Activated naive CD8-positive, alpha-beta T cell (primary cell): ENCODE results near the gene SPATA9.

Experiments
- H3K27ac Mint-ChIP-seq: one replicate; pipeline ENCODE4 v1.8.0; 2021; ENCODE audit warnings: mixed read lengths
- H3K27me3 Mint-ChIP-seq: one replicate; pipeline ENCODE4 v1.8.0; 2021; ENCODE audit warnings: mixed read lengths
- H3K36me3 Mint-ChIP-seq: one replicate; pipeline ENCODE4 v1.8.0; 2021; ENCODE audit warnings: mixed read lengths
- H3K4me1 Mint-ChIP-seq: one replicate; pipeline ENCODE4 v1.8.0; 2021; ENCODE audit warnings: low read depth, mixed read lengths
- H3K4me3 Mint-ChIP-seq: one replicate; pipeline ENCODE4 v1.8.0; 2021; ENCODE audit warnings: mild to moderate bottlenecking, mixed read lengths
- H3K9me3 Mint-ChIP-seq: one replicate; pipeline ENCODE4 v1.8.0; 2021; ENCODE audit warnings: low read depth, mixed read lengths

The SPATA9 gene

DNA sequence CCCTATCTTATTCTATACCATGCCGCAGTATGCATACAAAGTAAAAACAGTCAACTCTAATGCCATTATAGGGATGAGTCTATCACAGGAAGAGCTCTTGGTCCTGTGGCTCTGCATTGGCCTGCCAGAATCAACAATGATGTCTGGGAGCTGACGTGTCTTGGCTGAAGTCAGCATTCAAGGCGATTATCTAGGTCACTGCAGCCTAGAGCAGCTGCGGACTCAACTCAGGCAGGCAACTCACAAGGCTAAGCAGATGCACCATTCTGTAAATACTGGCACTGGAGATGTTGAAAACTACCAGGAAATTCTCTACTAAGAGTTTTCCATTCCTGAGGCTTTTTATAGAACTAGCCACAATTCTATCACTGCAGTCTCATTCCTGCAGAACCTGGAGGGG, 13.3 kb downstream of the SPATA9 start:
- Mint-ChIP-seq H3K27ac (no peak overlapping the region), H3K4me3 (no peak overlapping the region), H3K27me3 (no peaks in the 10 kb centered on the region), H3K4me1 (no peaks in the 10 kb centered on the region), H3K9me3 (no peaks in the 10 kb centered on the region), H3K36me3 (no peaks in the 10 kb centered on the region)

DNA sequence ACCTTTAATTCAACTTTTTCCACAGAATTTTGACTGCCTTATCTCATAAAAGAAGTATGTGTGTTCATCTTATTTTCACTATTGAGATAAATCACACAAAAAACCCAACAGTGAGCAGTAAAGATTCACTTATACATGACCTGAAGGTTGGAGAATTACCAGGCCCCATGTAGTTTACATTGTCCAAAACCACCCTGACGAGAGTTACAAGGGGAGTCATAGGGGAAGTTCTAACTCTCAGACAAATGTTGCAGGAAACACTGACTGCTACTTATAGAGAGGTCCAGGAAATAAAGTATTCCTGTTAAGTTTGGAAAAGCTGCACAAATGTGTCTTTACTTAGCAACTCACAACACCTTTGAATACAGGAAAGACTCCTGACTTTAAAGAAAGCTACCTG, 14.1 kb downstream of the SPATA9 start:
- no peaks in the 10 kb centered on the region for H3K36me3 Mint-ChIP-seq
- no peaks in the 10 kb centered on the region for H3K9me3 Mint-ChIP-seq

DNA sequence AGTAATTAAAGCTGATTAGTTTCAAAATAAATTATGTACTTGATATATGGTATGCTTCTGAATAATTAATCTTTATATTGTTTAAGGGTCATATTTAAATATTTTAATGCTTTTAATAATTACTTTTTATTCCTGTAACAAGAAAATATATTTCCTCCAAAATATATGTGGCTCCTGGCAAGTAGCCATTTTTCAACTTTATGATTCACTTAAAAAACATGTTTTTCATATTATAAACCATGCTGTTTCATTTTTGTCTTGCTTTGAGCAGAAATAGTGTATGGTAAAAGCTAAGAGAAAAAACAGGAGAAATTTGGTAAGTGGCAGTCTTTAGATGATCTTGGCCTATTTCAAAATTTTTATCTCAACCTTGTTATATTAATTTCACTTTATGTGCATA, 14.6 kb downstream of the SPATA9 start:
- no peaks in the 10 kb centered on the region for H3K27me3 Mint-ChIP-seq
- no peaks in the 10 kb centered on the region for H3K36me3 Mint-ChIP-seq
- no peak overlapping the region for H3K27ac Mint-ChIP-seq
- no peaks in the 10 kb centered on the region for H3K9me3 Mint-ChIP-seq
- H3K4me1 Mint-ChIP-seq = peaks cover 1% of the 10 kb centered on the region
- H3K4me3 Mint-ChIP-seq = no peak overlapping the region

More for the DNA sequence above, 14.1 kb downstream of the SPATA9 start:
- no peak overlapping the region for H3K4me3 Mint-ChIP-seq
- no peak overlapping the region for H3K27ac Mint-ChIP-seq
- peaks cover 1% of the 10 kb centered on the region for H3K4me1 Mint-ChIP-seq
- H3K27me3 Mint-ChIP-seq = no peaks in the 10 kb centered on the region

DNA sequence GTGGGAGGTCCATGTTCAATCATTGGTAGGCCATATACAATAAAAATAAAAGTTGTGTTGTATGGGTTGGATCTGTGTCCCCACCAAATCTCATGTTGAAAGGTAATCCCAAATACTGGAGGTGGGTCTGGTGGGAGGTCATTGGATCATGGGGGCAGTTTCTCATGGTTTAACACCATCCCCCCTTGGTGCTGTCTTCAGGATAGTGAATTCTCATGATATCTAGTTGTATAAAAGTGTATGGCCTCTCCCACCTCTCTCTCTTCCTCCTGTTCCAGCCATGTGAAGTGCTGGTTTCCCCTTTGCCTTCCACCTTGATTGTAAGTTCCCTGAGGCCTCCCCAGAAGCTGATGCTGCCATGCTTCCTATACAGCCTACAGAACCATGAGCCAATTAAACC, 15.1 kb downstream of the SPATA9 start:
- Mint-ChIP-seq H3K9me3 (no peaks in the 10 kb centered on the region), H3K27me3 (no peaks in the 10 kb centered on the region), H3K36me3 (no peaks in the 10 kb centered on the region), H3K4me3 (no peak overlapping the region), H3K27ac (no peak overlapping the region), H3K4me1 (peaks cover 1% of the 10 kb centered on the region)

DNA sequence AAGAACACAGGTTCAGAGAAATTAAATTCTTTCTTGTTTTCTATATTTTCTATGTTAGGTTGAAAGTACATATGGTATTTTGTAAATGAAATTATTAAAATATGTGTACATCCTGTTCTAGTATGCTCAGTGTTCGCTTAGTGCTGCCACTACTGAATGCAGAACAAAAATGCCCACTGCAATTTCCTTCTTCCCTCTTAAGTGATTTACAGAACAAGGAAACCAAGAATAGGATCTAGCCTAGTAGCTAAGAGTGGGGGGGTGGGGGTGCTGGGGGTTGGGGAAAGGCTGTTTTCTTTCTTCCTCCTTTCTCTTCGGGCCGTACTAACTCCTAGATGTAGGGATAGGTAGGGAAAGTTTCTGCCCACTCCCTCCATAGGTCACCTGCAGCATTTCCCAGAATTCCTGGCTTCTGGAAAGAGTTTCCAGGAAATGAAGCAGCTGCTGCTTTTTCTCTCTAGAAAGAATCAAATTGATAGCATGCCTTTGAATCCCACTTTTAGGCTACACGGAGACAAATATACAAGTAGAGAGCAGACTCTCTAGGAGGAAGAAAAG, 15.7 kb downstream of the SPATA9 start:
- no peaks in the 10 kb centered on the region for H3K27me3 Mint-ChIP-seq
- H3K27ac Mint-ChIP-seq = no peak overlapping the region
- no peaks in the 10 kb centered on the region for H3K36me3 Mint-ChIP-seq
- peaks cover 1% of the 10 kb centered on the region for H3K4me1 Mint-ChIP-seq
- H3K9me3 Mint-ChIP-seq = no peaks in the 10 kb centered on the region
- H3K4me3 Mint-ChIP-seq = no peak overlapping the region

DNA sequence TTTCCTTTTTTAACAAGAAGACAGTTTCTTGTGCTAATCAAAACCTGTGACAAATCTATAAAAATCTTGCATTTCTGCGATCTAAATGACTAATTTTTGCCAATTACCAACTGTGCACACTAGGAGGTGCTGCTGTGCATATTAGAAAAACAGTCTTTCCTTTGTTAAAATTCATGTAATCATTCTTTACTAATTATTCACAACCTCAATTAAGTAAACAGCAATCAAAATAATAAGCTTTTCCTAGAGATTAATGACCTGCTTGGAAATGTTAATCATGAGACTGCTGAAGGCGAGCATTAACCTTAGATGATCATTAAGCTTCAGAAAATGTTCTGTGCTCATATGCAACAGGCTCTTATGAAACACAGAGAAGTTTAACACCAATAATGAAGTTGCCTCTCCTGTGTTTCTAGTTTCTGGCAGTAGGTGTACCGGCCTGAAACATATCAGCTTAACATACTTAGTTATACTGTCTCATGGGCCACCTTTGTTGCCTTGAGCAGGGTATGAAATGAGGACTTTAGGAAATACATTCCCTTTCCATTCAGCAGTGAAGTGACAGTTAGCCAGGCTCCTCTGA, 18.5 kb downstream of the SPATA9 start:
- Mint-ChIP-seq H3K4me3 (no peak overlapping the region), H3K9me3 (no peaks in the 10 kb centered on the region), H3K36me3 (no peaks in the 10 kb centered on the region), H3K27ac (no peak overlapping the region), H3K4me1 (peaks cover 1% of the 10 kb centered on the region), H3K27me3 (no peaks in the 10 kb centered on the region)

DNA sequence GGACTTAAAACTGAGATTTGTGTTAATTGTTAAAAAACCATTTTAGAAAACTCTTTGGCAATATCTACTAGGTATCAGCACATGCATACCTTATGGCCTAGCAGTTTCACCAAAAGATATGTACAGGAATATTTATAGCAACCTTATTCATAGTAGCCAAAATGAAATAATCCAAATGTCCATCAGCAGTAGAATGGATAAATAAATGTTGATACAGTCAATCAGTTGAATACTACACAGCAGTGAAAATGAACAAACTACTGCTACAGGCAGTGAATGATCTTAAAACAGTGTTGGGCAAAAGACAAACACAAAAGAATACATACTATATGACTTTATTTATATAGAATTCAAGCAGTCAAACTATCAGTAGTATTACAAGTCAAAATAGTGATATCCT, 19.8 kb downstream of the SPATA9 start:
- no peak overlapping the region for H3K27ac Mint-ChIP-seq
- H3K27me3 Mint-ChIP-seq = no peaks in the 10 kb centered on the region
- H3K4me3 Mint-ChIP-seq = no peak overlapping the region
- H3K36me3 Mint-ChIP-seq = peaks cover 2% of the 10 kb centered on the region
- H3K4me1 Mint-ChIP-seq = peaks cover 1% of the 10 kb centered on the region
- no peaks in the 10 kb centered on the region for H3K9me3 Mint-ChIP-seq

DNA sequence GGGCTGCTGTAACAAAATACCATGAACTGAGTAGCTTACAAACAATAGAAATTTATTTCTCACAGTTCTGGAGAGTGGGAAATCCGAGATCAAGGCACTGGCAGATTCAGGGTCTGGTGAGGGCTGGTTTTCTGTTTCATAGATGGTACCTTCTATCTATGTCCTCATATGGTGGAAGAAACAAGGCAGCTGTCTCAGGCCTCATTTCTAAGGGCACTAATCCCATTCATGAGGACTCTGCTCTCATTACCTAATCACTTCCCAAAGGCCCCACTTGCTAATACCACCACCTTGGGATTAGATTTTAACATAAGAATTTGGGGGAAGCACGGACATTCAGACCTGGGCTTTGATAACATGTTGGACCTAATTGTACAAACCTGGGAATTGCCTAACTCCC, 22.7 kb downstream of the SPATA9 start:
- Mint-ChIP-seq H3K27ac (no peak overlapping the region), H3K4me1 (peaks cover 1% of the 10 kb centered on the region), H3K9me3 (no peaks in the 10 kb centered on the region), H3K4me3 (no peak overlapping the region), H3K36me3 (peaks cover 2% of the 10 kb centered on the region), H3K27me3 (no peaks in the 10 kb centered on the region)

DNA sequence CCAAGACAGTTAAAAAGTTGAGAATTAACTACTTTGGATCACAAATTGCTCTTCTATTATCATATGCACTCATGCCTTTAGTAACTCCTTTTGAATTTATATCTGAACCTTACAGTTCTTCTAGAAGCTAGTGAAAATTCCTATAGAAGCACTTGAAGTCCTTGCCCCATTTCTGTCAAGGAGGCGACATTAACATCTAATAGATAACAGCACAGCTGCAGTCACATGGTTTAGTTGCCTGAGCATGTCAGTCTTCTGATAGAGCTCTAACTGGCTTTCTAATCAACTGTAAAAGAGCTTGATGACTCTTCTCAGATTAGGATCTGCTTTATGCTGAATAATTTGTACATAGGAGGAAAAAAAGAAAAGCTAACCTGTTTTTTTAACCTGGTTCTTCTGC, 27.2 kb downstream of the SPATA9 start:
- Mint-ChIP-seq H3K27me3 (no peaks in the 10 kb centered on the region), H3K27ac (no peak overlapping the region), H3K36me3 (peaks cover 8% of the 10 kb centered on the region), H3K9me3 (no peaks in the 10 kb centered on the region), H3K4me3 (no peak overlapping the region), H3K4me1 (no peaks in the 10 kb centered on the region)

DNA sequence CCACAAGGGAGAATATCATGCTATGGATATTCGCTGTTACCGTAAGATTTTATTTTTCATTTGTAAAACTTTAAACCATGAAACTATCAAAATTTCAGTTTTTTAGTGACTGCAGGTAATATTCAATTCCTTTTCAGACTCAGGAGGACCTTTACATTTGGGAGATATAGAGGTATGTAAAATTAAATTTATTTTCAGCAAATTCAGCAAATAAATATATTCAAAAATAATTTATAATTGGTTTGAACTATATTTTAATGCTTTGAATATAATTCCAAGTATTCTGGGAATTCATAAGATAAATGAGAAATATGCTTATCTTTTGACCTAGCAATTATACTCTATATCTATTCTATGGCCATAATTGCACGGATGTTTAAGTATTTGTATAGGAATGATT, 28.6 kb downstream of the SPATA9 start:
- no peaks in the 10 kb centered on the region for H3K27me3 Mint-ChIP-seq
- peaks cover 7% of the 10 kb centered on the region for H3K4me1 Mint-ChIP-seq
- peaks cover 8% of the 10 kb centered on the region for H3K36me3 Mint-ChIP-seq
- no peak overlapping the region for H3K27ac Mint-ChIP-seq
- no peaks in the 10 kb centered on the region for H3K9me3 Mint-ChIP-seq
- H3K4me3 Mint-ChIP-seq = no peak overlapping the region

DNA sequence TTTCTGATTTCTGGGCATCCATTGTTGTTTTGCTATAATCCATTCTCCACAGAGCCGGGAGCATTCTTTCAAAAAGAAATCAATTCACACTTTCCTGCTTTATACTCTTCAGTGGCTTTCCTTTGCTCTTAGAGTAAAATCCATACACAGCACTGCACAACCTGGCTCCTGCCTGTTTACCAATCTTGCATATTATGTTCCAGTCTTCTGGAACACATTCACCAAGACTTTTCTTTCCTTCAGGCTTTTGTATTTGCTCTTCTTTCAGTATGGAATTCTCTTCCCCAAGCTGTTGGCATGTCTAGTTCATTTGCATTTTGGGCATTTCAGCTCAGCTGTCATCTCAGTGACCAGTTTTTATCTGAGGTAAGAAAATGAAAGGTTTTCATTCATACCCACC, 29.9 kb downstream of the SPATA9 start:
- H3K36me3 Mint-ChIP-seq = peaks cover 6% of the 10 kb centered on the region
- H3K4me1 Mint-ChIP-seq = peaks cover 18% of the 10 kb centered on the region
- H3K27me3 Mint-ChIP-seq = no peaks in the 10 kb centered on the region
- H3K9me3 Mint-ChIP-seq = no peaks in the 10 kb centered on the region
- no peak overlapping the region for H3K4me3 Mint-ChIP-seq
- no peak overlapping the region for H3K27ac Mint-ChIP-seq

DNA sequence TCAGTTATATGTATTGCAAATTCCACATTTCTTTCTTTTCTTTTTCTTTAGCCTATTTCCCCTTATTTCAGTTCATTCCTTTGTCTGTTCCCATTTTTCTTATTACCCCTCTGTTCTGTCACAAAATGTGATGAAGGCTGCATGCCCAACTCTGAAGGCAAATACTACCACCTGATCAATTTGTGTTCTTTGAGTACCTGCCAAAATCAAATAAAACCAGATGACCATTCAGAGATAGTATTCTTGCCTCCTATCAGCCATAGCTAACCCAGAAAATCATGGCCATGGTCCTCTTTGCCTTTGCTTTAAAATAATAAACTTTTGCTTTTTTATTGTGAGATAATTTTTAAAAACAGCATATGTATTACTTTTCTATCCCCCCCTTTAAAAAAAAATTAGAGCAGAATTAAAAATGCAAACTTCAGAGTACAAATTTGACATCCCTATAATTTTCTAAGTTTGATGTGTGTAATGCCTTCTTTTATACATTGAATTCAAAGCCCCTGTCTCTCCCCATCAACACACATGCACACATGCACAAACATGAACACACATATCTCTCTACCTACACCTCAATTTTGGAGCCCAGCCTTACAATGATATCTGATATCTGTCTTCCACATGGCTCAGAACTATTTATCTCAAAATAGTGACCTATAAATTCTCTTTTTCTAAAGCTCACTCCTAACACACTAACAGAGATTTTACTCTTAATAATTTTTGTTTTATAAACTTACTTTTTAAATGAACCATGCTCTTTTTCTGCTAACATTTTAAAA, 32.8 kb downstream of the SPATA9 start:
- Mint-ChIP-seq H3K4me3 (no peak overlapping the region), H3K9me3 (no peaks in the 10 kb centered on the region), H3K27me3 (no peaks in the 10 kb centered on the region), H3K27ac (peak overlapping the region; percentile 64), H3K4me1 (peaks cover 32% of the 10 kb centered on the region), H3K36me3 (peaks cover 6% of the 10 kb centered on the region)

DNA sequence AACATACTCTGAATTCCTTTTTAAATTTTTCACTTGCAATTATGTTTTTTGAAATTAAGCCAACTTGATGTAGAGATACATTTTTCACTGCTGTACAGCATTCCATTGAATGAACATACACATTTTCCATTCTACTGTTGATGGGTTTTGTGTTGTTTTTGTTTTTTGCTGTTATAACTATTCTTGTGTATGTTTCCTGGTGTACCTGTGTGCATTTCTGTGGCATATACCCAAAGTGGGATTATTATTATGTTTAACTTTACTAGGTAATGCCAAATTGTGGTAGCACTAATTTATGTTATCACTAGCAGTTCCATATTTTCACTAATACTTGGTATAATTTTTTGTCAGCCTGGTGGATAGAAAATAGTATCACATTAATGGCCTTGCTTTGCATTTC, 33.5 kb downstream of the SPATA9 start:
- peaks cover 6% of the 10 kb centered on the region for H3K36me3 Mint-ChIP-seq
- H3K27me3 Mint-ChIP-seq = no peaks in the 10 kb centered on the region
- peak overlapping the region; percentile 64 for H3K27ac Mint-ChIP-seq
- no peak overlapping the region for H3K4me3 Mint-ChIP-seq
- H3K4me1 Mint-ChIP-seq = peaks cover 38% of the 10 kb centered on the region
- H3K9me3 Mint-ChIP-seq = no peaks in the 10 kb centered on the region

DNA sequence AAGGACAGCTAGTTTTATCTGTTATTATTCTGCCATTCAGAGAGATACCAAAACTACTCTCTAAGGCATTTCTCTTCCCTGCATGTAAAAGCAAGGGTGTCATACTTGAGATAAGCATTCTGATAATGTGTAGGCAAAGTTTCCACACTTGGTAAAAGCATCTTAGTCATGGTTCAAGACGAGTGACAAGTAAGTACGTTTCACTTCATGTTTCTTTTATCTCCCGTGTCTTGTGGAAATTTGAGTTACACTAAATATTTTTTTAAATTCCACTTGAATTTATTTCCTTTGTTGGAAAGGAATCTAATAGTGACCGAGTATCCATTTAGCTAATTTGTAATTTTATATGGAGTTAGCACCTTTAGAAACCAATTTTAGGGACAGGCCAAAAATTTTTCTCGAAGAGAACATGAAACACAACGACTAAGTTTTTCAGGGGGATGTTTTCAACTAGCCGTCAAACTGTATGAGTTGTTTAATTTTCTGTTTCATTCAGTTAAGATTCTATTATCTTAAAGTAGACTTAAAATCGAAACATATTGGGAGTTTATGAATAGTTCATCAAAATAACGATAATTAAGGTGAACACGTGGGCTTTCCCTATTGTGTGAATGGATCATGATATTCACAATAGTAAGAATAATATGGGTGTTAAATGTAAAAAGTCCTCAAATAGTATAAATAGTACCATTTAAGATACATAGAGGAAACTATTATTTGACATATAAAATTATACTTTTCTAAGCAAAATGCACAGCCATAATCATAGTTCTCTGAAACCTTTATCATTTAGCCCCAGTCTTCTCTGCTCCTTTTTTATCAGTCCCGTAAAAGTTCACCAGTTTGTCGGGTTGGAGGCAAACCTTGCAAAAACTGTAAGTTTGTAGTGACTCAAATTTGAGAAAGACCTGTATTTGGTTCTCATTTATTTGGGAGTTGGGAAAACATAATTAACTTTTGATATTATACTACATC, 34.6 kb downstream of the SPATA9 start:
- peaks cover 42% of the 10 kb centered on the region for H3K4me1 Mint-ChIP-seq
- H3K27ac Mint-ChIP-seq = peak overlapping the region; percentile 93
- H3K36me3 Mint-ChIP-seq = peaks cover 6% of the 10 kb centered on the region
- H3K4me3 Mint-ChIP-seq = peak overlapping the region; percentile 78
- H3K27me3 Mint-ChIP-seq = no peaks in the 10 kb centered on the region
- H3K9me3 Mint-ChIP-seq = no peaks in the 10 kb centered on the region
